DND-41 (cell line): Measurements from ENCODE around the gene KCNK15.

Experiments used
- ATAC-seq: fragments of 200-7000 bp; cut with Tn5 transposase; 3 replicates; pipeline ENCODE4 v1.9.1; 2021; ENCODE audit warnings: low read depth; ENCODE audit not compliant: insufficient read depth
- DNase-seq: peaks from one replicate; pipeline ENCODE4 v3.0.0-alpha.2; 2020
- H2AFZ ChIP-seq: 2 replicates; pipeline ENCODE4 v1.6.0; 2012; ENCODE audit warnings: low read depth, low read length
- H3K27ac ChIP-seq: 2 replicates; pipeline ENCODE4 v1.5.1; 2012; ENCODE audit warnings: low read length, inconsistent platforms
- H3K27me3 ChIP-seq: fragments of 200-600 bp; sonication (generic); 2 replicates; pipeline ENCODE4 v1.6.0; 2012; ENCODE audit warnings: low read length, mild to moderate bottlenecking, inconsistent platforms; ENCODE audit not compliant: insufficient read depth, poor library complexity
- H3K36me3 ChIP-seq: 2 replicates; pipeline ENCODE4 v1.5.1; 2012; ENCODE audit warnings: low read length, inconsistent platforms; ENCODE audit not compliant: insufficient read depth
- H3K4me1 ChIP-seq: 2 replicates; pipeline ENCODE4 v1.5.1; 2012; ENCODE audit warnings: mild to moderate bottlenecking, low read length; ENCODE audit not compliant: insufficient read depth
- H3K4me2 ChIP-seq: 2 replicates; pipeline ENCODE4 v1.6.0; 2012; ENCODE audit warnings: mild to moderate bottlenecking, moderate library complexity, low read length, inconsistent platforms; ENCODE audit not compliant: insufficient read depth
- H3K4me3 ChIP-seq, 2 experiments: fragments of 200-600 bp in 1 of 2; shearing (Covaris generic) in 1 of 2; 2 replicates each; pipeline ENCODE4 v1.5.1; 2012 to 2016; ENCODE audit warnings: inconsistent platforms in 2 of 2, low read length in 2 of 2, mild to moderate bottlenecking in 2 of 2, low read depth in 1 of 2, moderate library complexity in 1 of 2
- H3K79me2 ChIP-seq: 2 replicates; pipeline ENCODE4 v1.6.0; 2012; ENCODE audit warnings: low read length, inconsistent platforms; ENCODE audit not compliant: insufficient read depth
- H3K9ac ChIP-seq: 2 replicates; pipeline ENCODE4 v1.6.0; 2012; ENCODE audit warnings: low read depth, mild to moderate bottlenecking, inconsistent platforms, low read length, moderate library complexity
- H3K9me3 ChIP-seq: 2 replicates; pipeline ENCODE4 v1.5.1; 2012; ENCODE audit warnings: low read length, moderate library complexity, mild to moderate bottlenecking, inconsistent platforms; ENCODE audit not compliant: insufficient read depth, severe bottlenecking
- H4K20me1 ChIP-seq: 2 replicates; pipeline ENCODE4 v1.6.0; 2012; ENCODE audit warnings: low read length; ENCODE audit not compliant: insufficient read depth
- CTCF ChIP-seq: IDR thresholded peaks from 2 replicates; pipeline ENCODE4 v1.5.1; 2012; ENCODE audit warnings: borderline replicate concordance, low read length, moderate library complexity, mild to moderate bottlenecking; ENCODE audit not compliant: poor library complexity, severe bottlenecking; ENCODE audit errors: extremely low read depth
- EZH2 ChIP-seq: IDR thresholded peaks from 3 replicates; pipeline ENCODE4 v1.6.1; 2012; ENCODE audit warnings: borderline replicate concordance, low read depth, mild to moderate bottlenecking, moderate library complexity, low read length, inconsistent platforms; ENCODE audit not compliant: severe bottlenecking

KCNK15 gene

GRCh38 chr20:44768256-44768655 lies 22.6 kb downstream of the KCNK15 start:
- Histone ChIP-seq H3K4me2 (no peak overlapping the region), H3K27me3 (peaks cover 26% of the 10 kb centered on the region), H3K9ac (no peak overlapping the region)

GRCh38 chr20:44768854-44769480 lies 23.3 kb downstream of the KCNK15 start:
- Histone ChIP-seq H3K79me2 (no peaks in the 10 kb centered on the region), H3K9ac (no peak overlapping the region), H3K36me3 (no peaks in the 10 kb centered on the region), H3K4me1 (no peaks in the 10 kb centered on the region), H3K9me3 (no peaks in the 10 kb centered on the region), H4K20me1 (no peaks in the 10 kb centered on the region), H3K27me3 (peaks cover 26% of the 10 kb centered on the region), H2AFZ (no peak overlapping the region), H3K27ac (no peak overlapping the region), H3K4me2 (no peak overlapping the region), H3K4me3 (no peak overlapping the region)
- no peak for TF ChIP-seq CTCF
- TF ChIP-seq EZH2, result no peak
- ATAC-seq, result no peak
- DNase-seq, result no peak

More at GRCh38 chr20:44768256-44768655, 22.6 kb downstream of the KCNK15 start:
- Histone ChIP-seq H3K36me3 (no peaks in the 10 kb centered on the region), H3K9me3 (no peaks in the 10 kb centered on the region), H4K20me1 (no peaks in the 10 kb centered on the region), H2AFZ (no peak overlapping the region), H3K4me3 (no peak overlapping the region), H3K27ac (no peak overlapping the region), H3K4me1 (no peaks in the 10 kb centered on the region), H3K79me2 (no peaks in the 10 kb centered on the region)
- DNase-seq (no peak), ATAC-seq (no peak)
- TF ChIP-seq EZH2 (no peak), CTCF (no peak)

- no peak overlapping the region for H3K4me2 ChIP-seq
- no peak overlapping the region for H3K4me3 ChIP-seq
- TF ChIP-seq EZH2 (no peak), CTCF (no peak)
- no peaks in the 10 kb centered on the region for H3K4me1 ChIP-seq
- H4K20me1 ChIP-seq, result no peaks in the 10 kb centered on the region
- no peaks in the 10 kb centered on the region for H3K36me3 ChIP-seq
- no peak overlapping the region for H2AFZ ChIP-seq
- H3K79me2 ChIP-seq, result no peaks in the 10 kb centered on the region
- no peak overlapping the region for H3K27ac ChIP-seq
- H3K9me3 ChIP-seq, result no peaks in the 10 kb centered on the region
- ATAC-seq (no peak), DNase-seq (no peak)
- peaks cover 20% of the 10 kb centered on the region for H3K27me3 ChIP-seq
- no peak overlapping the region for H3K9ac ChIP-seq
Measured at GRCh38 chr20:44769481-44769863, 23.8 kb downstream of the KCNK15 start.
